SHP77 (cell line): Measurements from ENCODE around the gene HMOX1.
"Not testable (repeated sequence)": the region's sequence is repeated elsewhere in the genome, so short reads cannot be mapped to it uniquely, and the experiment has no call there.

Experiments used
- DNase-seq, 2 experiments: peaks; one replicate each; lab custom pipeline; 2025; lab: John Stamatoyannopoulos, UW

The HMOX1 gene

DNA sequence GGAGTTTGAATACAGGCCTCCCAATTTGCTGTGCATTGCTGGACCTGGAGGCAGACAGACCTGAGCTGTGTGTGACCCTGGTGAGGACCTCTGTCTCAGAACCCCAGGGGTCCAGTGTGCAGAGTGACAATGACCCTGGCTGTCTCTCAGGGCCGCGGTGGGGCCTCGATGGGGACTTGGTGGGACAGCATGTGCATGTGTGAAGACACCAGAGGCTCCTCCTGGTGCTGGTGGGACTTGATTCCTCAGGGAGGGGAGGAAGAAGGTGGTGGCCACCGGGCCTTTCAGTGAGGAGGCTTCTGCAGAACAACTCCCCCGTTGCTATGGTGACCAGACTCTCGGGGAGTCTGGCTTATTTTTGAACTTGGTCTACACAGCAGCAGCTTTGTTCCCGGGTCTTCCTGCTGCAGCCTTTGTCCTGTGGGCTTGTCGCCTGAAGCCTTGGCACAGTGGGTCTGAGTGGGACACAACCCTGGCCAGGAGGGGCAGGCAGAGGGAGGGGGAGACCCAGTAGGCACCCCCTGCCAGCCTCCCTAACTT is 54.4 kb downstream of the HMOX1 start:
- DNase-seq = no peak

- DNase-seq = no peak
These were observed 55.5 kb downstream of the HMOX1 start for GRCh38 chr22:35436421-35436820.

DNA sequence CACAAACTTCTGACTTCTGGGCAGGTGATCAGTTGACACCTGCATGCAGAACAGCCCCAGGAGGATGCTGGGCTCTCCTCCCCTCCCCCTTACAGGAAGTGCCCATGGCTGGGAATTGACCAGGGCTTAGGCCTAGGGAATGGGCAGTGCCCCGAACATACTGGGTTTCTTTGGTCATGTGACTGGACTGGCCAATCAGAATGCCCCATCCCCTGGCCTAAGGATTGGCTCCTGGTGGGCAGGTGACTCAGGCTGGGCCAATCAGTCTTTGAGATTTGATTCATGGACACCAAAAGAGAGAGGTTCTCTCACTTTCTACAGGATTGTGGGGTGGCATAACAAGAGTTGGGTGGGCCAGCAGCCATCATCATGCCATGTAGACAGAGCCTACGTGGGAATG is 56.2 kb downstream of the HMOX1 start:
- DNase-seq = no peak

- not testable (repeated sequence) for DNase-seq
These were observed 57.9 kb downstream of the HMOX1 start for GRCh38 chr22:35438673-35439364.

DNA sequence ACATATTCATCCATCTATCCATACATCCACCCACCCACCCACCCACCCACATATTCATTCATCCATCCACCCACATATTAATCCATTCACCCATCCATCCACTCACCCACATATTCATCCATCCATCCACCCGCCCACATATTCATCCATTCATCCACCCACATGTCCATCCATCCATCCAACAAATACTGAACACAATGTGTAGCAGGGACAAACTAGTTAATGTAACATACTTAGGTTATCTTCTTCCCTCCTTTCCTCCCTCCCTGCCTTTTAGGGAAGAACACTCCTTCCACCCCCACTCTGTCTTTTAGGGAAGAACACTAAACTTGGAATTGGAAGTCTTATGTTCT is 58.4 kb downstream of the HMOX1 start:
- no peak for DNase-seq

DNA sequence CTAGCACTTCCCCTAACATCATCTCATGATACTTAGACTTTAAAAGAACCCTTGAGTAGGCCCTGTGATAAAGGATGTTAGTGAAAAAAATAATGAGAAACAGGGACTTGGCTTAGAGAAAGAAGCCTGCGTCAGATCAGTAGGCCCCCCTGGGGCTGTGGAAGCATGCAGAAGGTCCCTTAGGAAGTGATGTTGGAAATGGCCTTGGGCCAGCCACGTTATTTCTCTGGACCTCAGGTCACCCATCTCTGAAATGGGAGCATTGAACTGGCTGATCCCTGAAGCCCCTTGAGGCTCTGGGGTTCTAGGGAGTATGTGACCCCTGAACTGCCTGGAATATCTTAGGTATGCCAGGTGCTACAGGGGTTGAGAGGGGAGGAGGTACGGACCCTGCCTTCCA is 59.2 kb downstream of the HMOX1 start:
- no peak for DNase-seq

DNA sequence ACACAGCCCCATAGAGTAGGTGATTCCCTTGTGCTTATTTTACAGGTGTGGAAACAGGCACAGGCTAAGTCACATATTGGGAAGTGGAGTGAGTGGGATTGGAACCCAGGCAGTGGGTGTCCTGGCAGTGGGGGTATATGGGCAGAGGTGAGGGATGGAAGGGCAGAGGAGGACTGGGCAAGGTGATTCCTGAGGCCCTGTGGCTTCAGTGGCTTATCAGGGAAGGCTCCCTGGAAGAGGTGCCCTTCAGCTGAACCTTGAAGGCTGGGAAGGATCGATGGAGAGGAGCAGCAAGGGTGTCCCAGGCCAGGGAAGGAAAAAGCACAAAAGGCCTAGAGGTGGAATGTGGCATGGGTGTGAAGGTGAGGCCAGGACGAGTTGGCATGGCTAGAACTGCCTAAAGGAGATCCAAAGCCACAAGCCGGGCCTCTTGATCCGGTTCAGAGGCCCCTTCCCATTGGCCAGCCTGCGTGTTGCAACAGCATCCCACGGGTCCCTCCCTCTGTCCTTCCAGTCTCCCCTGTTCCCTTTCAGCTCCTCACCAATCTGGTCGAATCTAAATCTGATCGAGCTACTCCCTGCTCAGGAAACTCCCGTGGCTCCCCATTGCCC is 60.7 kb downstream of the HMOX1 start:
- DNase-seq = no peak

DNA sequence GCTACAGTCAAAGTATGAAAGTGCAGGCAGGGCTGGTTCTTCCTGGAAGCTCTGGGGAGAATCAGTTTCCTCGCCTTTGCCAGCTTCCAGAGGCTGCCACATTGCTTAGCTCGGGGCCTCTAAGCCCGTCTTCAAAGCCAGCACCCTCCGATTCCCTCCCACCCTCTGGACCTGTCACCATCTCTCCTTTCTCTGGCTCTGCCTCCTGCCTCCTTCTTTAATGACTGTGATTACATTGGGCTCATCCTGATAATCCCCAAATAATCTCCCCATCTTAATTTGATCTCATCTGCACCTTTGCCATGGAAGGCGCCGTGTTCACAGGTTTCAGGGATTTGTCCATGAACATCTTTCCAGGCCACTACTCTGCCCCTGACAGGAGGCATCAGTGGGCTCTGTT is 61.6 kb downstream of the HMOX1 start:
- DNase-seq = no peak

DNA sequence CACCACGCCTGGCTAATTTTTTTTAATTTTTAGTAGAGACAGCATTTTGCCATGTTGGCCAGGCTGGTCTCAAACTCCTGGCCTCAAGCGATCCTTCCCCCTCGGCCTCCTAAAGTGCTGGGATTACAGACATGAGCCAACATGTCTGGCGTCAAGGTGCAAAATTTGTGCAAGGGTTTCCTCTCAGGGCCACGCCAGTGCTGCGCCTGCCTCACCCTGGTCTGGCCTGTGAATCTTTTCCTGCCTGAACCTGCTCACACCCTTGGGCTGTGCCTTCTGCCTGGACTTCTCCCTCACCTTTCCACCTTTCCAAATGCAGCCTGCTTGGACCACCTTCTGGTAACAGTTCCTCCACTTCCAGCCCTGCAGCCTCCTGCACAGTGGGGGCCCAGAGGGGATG is 62.4 kb downstream of the HMOX1 start:
- DNase-seq = no peak
